NCI-H1092 (cell line): ENCODE results near the gene CD36.

ENCODE experiments used
- DNase-seq: peaks from one replicate; lab custom pipeline; 2025; lab: John Stamatoyannopoulos, UW

CD36 gene

DNA sequence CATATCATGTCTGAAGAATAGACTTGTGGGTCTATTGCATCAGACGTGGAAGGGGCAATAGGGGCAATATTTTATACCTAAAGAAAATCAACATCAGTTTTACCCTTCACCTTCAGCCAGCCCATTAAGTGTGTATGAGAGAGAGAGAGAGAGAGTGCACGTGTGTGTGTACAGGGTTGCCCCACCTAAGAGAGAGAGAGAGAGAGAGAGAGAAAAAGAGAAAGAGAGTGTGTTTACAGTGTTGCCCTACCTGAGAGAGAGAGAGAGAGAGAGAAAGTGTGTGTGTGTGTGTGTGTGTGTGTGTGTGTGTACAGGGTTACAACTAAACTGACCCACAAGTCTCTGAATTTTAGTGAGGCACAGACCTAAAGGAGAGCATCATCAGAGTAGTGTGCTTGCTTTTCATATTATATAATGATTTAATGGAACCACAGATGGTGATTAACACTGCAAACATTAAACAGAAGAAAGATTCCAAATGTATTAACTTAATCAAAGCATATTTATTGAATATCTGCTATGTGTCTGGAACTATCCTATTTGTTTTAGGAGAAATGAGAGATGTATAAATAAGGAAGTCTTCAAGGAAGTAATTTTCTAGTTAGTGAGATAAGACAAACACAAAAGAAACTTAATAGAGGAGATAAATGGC lies 66.8 kb downstream of the CD36 start:
- DNase-seq = no peak

DNA sequence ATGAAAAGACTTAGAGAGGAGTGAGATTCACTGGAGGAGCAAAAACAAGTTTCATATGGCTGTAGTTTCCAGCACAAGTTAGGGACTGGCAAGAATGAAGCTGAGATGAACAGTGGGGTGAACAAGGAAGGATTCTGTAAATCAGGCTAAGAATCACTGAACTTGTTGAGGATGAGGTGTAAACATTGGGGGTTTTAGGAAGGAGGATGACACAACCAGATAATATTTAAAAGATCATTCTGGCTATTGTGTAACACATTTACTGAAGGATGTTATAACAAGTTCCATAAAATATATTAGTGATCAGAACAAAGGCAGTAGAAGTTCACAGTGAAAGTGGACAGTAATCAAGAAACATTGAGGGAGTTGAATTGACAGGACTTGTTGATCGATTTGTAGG lies 68.9 kb downstream of the CD36 start:
- no peak for DNase-seq

DNA sequence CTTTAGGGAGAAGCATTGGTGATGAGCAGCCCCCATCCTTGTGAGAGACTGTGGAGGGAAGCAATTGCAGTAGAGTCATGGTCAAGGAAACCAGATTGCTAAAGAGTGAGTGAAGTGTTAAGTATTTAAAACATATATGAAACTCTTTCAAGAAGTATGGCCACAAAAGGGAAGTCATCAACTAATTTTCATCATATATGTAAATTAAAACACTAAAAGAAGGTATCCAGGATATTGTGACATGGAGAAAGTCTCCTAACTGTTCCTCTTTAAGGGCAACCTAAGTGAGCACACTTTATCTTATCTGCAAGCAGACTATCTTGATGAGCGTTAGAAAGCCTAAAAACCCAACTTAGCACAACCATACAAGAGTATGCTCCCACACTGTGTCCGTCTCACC lies 69.7 kb downstream of the CD36 start:
- no peak for DNase-seq

DNA sequence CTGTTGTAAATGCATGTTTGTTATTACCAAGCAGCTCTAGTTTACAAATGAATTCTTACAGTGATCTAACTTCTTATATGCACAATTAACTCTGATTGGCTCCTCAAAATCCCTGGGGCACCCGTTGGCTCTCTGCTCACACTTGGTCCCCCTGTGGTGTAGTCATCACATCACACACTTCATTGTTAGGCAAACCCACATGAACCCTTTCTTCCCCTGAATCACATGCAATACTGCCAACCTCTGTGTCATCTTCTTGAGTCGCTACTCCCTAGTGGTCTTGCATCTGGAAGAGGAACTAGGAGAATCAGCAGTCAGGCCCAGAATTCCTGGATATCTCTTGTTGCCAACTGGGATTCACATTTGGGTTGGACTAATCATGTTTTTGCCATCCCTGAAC lies 73.1 kb downstream of the CD36 start:
- no peak for DNase-seq

DNA sequence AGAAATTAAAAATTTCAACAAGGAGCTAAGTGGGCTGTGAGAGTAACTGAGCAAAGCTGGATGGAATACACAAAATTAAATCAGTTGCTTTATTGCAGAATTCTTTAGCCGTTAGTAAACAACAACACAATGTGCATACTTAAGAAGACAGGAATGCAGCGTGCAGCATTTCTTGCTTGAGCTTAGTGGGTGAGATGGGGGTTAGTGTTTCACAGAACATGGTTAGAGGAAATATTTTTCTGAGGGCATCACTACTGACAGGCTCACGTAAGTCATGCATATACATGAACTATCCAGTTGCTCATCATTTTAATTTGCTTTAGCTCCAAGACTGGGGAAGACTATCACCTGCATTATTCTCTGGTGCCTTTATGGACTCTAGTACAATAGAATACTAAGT lies 80.8 kb downstream of the CD36 start:
- DNase-seq = no peak

DNA sequence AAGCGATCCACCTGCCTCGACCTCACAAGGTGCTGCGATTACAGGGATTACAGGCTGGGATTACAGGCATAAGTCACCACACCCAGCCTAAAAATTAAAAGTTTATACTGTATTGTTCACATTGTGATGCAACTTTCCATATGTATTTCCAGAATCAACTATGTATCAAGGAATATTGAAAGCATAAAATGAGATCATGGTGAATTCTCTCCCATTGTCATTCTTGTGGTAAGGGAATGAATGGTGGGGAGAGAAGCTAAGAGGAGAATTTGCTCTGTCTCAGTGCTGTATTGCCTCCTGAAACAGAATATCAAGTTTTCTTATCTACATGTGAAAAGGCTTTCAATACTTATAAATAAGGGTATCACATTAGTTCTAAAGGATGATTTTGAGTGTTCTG lies 81.7 kb downstream of the CD36 start:
- no peak for DNase-seq

DNA sequence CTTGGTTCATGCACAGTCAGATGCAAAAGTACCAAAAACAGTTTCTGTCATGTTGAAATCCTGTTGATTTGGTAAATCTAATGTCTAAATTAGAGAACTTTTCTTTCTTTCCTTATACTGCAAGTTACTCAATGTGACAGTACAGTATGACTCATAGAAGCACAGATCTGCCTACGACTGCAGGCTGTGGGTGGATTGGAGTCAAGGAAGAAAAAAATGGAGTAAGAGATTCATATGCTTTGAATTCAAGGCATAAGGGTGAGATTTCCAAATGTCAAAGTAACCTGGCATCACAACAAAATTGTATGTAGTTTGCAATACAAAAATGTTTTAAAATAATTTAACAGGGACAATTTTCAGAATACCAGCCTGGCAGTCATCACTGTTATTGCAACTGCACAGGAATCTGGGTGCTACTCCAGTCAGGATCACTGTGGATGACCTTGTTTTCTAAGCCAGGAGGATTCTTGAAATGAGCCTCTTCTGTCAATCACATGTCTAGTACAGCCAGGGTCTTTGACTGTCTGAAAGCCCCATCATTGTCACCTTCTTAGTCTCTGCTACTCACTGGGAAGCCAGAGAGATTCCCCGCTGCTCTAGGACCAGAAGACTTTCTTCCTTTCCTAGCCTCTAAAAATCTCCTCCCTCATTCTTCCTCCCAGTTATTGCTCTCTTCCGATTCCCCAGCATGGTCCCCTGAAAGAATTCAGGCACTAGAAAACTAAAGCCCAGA lies 83.6 kb downstream of the CD36 start:
- DNase-seq = no peak

DNA sequence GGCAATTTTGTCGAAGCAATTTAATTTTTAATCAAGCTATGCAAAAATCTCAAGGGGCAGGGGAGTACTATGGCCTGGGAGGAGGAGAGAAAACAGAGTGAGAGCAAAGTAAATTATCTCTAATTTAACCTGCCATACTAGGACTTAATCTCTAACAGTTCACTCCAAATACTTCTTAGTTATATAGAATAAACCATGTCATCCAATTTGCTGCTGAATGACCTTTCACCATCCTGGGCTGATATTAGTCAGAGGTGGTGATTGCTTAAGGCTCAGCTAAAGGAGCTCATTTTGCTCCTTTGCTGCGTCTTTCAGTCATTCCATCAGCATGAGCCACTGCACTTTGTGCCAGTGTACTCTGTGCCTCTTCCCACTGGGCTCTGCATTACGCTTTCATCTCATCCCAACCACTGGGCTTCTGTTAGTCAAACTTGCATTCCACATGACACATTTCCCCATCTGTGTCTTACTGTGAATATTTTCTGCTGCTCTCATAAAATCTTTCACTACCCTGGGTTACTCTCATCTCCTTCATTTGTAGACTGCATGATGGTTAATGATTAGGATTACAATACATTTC lies 84.3 kb downstream of the CD36 start:
- DNase-seq = no peak

DNA sequence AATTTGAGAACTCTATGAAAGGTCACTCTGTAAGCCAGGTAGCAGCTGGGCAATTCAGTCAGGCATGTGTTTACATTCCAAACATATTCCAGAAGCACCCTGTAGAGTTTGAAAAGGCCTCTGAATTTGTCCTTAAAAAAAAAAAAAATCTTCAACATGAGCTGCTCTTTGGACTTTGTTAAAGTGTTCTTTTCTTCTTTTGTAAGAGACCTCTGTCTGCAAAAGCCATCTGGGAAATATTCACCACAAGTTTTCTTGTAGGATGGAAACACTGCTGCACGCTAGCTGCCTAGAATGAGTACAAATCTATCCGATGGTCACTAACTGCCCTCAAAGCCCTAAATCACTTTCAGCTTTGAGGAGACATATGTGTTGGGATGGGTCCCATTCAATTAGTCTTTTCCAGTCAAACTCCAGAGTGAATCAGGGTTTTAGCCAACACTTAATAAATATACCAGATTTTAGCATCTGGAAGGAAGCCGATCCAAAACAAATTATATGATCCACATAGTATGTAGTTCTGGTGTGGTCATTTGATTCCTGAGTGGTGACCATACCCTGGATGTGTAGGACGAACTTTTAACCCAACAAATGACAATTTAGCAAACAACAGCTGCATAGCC lies 85.9 kb downstream of the CD36 start:
- DNase-seq = no peak

DNA sequence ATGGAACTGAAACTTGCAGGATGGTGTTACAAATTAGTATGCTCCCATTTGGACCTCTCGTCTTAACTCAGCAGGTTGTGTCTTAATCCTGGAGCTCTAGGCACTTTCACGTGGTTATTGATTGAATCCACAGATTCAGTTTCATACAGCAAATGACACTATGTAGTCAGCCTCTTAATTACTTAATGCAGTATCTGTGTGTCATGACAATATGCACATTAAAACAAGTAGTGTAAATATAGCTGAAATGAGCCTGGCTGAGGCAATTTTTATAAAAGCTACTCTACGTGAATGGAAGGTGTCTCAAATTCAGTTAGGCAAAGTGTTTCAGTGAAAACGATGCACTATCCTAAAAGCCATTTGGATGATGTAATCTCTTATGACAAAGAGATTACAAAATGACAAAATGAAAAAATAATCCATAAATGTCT lies 86.8 kb downstream of the CD36 start:
- DNase-seq = no peak
